GM21619 (cell line): ENCODE data around the gene GON7.
"Not testable (repeated sequence)": the region's sequence is repeated elsewhere in the genome, so short reads cannot be mapped to it uniquely, and the experiment has no call there.

Source experiments
- ATAC-seq: cut with Tn5 transposase; IDR thresholded peaks from one replicate; pipeline ENCODE4 v1.9.1; 2021; ENCODE audit not compliant: unreplicated experiment

GON7 gene, protein sequence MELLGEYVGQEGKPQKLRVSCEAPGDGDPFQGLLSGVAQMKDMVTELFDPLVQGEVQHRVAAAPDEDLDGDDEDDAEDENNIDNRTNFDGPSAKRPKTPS

DNA sequence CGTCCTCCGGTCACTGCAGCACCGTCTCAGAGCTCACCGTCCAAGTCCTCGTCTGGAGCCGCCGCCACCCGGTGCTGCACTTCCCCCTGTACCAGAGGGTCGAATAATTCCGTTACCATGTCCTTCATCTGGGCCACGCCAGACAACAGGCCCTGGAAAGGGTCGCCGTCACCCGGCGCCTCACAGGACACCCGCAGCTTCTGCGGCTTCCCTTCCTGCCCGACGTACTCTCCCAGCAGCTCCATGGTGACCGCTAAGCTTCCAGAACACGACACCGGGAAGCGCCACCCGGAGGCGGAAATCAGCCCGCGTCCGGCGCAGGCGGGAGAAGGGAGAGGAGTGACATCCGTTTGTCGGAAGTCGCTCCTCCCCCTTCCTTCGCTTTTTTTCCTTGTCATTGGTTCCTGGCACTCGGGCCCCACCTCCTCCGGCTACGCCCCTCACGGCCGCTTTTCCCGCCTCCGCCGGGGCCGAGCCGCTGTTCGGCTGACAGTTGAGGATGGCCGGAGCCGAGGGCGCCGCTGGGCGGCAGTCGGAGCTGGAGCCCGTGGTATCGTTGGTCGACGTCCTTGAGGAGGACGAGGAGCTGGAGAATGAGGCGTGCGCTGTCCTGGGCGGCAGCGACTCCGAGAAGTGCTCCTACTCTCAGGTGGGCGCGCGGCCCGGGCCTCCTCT is at the start of gene GON7, which contains the start of gene UBR7:
Gene GON7, minus strand, starts transcription at position 273 of the 675 bp plus-strand sequence. Its CDS starts 28 bp downstream, at position 245.
Gene UBR7, plus strand, starts transcription at position 464 of the 675 bp plus-strand sequence. Its CDS starts 36 bp downstream, at position 500.
- ATAC-seq: peak; percentile 81

DNA sequence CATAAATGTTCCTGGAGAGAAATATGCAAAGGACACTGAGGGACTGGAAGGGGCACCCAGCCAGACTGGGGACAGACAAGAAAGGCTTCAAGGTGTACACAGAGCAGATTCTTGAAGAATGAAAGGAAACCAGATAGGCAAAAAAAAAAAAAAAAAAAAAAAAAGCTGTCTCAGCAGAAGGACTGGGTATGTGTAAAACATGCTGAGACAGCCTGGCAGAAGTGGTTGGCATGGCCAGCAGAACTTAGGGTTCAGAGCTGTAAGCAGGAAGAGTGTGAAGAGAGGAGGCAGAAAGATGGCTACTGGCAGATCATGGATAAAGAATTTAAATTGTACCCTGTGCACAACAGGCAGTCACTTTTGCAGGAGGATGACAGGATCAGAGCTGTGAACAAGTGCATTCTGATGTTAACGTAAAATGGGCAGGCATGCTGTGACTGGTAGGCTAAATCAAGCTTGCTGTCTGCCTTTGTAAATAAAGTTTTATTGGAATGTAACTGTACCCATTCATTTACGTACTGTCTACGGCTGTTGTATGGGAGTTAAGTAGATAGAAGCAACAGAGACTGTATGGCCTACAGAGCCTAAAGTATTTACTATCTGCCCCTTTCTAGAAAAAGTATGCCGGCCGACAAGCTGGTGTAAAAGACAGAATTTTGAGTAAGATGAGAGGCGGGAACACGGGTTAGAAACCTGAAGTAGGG is 42.4 kb upstream of the GON7 start:
- ATAC-seq: no peak

DNA sequence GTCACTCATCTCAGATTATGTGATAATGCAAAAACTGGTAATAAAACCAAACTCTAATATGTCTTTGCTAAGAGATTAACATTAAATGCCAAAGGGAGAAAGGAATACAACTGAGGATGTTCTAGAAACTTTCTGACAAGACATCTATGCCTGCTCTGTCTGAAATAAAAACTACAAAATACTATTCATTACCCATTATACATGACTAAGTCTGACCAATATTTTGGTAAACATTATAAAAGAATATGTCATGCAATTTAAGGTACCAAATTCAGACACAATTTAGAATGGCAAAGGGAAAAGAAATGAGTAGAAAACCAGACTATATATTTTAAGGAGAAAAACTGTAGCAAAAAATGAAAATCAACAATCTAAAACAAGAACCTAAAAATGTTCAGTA is 39.7 kb upstream of the GON7 start:
- ATAC-seq: no peak

DNA sequence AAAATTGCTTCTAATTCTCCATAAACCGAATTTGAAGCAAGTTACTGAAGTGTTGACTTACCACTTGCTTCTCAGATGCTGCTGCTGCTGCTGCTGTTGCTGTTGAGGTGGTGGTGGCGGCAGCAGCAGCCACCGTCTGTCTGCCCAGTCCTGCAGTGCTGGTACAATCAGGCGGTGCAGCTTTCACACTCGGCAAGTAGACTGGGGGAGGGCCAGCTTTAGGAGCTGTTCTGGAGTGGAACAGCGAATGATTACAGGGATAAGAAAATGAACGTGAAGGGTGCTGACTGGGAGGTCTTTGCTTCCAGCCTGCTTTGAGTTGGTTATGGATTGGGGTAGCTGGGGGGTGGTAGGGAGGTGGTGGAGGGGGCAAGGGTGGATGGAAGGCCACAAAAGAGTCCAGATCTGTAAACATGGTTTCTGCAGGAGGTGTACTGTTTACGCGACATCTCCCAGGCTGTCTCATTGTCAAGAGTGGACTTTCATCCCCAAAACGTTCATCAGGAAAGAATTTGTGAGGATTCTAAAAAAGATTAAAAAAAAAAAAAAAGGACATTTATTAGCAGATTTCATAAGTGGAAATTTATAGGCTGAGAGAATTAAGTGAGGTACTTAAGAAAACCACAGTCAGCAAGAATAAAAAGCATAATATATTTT is 39.0 kb upstream of the GON7 start:
- ATAC-seq: no peak

DNA sequence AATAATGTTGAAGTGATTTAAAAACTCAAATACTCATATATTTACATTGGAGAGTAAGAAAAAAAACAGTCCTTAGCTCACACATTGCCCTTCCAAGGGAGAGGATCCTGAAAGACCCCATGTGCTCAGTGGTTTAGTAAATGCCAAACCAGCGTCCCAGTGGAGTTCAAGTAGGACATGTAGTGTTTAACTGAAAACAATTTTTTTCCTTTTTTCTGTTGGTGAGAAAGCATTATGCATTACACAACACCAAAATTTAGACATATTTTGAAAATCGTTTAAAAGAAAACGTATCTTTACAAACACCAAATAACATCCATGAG is 33.8 kb upstream of the GON7 start:
- ATAC-seq: no peak

DNA sequence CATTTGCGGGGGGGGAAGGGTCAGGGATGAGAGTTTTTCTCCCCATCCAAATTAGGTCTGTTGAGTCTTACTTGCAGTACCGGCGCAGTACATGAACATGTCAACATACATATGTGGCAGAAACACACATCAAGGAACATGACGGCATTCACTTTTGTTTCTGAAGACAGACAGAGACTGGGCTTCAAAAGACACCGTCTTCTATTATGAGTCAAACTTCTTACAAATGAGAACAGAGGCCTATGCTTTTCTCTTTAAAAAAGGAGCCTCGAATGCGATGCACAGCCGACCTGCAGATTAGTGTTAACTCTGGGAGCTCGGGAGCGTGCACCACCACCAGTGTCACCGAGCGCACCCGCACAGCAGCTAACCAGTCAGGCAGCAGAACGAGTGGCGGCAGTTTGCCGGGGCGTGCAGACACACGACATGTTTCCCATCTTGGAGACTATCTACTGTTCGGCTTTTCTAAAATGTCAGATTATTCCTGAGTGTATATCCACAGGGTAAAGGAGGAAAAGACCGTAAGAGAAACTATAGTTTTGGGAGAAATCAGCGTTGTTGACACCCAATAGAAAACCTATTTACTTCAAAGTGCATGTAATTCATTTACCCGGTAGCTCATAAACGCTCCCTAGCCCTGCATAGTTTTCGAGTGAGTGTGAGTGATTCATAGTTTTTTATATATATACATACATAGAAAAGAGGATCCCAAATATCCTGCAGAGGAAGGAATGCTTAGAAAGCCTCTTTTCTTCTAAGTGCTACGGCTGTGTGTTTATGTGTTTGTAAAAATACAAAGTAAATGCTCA is 33.2 kb upstream of the GON7 start:
- no peak for ATAC-seq

DNA sequence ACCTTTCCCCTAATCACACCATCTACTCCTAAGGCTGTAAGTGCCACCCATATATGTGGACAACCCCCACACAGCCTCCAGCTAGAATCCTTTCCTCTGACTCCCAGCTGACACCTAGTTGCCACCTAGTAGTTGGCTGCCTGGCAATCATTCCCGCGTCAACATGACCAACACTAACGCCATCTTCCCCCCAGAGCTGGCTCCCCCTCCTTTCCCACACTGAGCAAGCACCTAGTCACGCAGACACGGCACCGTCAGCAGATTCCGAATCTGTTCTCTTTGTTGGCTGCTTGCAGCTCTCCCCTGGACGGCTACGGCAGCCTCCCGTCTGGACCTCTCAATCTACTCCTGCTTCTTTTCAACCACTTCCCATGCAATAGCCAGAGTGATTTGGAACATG is 27.9 kb upstream of the GON7 start:
- ATAC-seq: no peak

DNA sequence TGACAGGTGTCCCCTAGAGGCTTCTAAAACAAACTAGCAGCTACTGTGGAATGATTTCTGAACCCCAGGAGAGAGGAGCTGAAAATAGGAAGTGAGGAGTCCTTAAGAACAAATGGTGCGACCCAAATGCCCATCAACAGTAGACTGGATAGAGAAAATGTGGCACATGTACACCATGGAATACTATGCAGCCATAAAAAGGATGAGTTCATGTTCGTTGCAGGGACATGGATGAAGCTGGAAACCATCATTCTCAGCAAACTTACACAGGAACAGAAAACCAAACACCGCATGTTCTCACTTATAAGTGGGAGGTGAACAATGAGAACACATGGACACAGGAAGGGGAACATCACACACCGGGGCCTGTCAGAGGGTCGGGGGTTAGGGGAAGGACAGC is 26.2 kb upstream of the GON7 start:
- ATAC-seq: not testable (repeated sequence)

DNA sequence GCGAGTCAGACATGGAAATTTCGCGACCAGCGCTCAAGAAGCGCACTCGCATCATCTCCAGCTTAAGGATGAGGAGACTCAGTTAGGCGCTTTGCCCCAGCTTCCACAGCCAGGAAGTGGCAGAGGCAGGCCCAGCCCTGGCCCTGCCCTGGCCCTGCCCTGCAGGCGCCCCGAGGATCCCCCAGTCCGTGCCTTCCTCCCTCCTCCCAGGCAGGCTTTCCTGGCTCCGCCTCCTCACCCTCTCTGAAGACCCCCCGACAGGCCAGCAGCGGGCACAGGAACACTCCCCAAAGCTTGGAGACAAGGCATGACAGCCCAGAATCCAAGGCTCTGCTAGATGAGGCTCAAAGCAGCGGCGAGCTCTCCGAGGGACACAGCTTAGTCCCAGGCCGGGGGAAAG is 25.3 kb upstream of the GON7 start:
- ATAC-seq: no peak

DNA sequence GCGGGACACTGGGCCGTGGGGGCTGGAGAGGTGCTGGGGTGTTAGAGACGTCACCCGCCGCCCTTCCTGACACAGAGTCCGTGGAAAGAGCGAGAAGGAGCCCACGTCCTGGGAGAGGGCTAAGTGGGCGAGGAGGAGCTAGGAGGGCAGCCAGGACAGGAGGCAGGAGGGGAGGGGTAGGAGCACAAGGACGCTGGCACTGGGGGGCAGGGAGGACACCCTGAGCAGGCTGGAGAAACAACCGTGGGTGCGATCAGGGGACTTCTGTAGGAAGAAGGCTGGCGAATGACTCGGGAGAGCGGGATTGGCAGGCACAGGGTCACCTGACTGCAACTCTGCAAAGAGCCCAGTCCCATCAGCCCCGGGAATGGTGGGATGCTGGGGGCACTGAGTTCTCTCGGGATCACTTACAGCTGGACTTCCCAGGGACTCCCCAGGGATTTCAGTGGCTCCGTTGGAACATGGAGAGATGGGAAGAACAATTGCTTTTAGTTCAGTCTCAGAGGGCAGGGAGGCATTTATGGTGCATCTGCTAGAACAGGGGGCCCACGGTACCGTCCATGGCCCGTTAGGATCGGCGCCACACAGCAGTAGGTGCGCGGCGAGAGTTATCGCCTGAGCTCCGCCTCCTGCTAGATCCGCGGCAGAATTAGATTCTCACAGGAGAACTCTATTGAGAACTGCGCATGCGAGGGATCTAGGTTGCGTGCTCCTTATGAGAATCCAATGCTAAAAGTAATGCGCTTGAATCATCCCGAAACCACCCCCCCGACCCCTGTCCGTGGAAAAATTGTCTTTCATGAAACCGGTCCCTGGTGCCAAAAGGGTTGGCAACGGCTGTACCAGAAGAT is 24.5 kb upstream of the GON7 start:
- ATAC-seq: no peak

DNA sequence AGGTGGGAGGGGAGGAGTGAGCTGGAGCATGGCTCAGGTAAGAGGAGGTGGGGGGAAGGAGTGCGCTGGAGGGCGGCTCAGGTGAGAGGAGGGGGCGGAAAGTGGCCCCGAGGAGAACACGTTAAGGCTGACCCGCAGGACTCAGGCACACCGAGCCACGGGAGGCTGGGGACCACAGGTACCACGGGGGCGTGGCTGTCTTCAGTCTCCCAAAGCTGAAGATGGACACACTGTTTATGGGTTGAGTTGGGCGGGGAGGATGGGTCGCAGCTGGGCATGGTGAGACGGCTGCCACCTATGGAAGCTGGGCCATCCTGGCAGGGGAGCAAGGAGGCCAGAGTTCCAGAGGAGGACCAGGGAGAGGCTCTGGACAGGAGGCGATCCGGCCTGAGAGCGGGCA is 23.7 kb upstream of the GON7 start:
- ATAC-seq: no peak

DNA sequence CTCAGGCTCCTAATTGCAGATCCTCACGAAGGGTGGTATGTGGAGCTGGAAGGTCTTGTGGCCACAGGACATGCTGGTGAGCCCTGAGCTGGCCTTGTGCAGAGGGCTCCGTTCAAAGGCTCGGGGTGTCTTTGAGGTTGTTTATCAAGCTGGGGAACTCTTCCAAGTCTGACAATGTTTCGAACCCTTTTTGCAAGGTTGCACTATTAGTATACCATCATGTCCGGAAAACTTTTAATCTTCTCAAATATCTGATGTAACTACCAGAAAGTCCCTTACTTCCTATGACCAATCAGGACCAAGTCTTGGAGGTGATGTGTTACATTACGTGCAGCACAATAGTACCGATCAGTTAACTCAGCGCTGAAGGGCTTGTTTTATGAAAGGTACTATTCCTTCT is 21.7 kb upstream of the GON7 start:
- ATAC-seq: no peak

DNA sequence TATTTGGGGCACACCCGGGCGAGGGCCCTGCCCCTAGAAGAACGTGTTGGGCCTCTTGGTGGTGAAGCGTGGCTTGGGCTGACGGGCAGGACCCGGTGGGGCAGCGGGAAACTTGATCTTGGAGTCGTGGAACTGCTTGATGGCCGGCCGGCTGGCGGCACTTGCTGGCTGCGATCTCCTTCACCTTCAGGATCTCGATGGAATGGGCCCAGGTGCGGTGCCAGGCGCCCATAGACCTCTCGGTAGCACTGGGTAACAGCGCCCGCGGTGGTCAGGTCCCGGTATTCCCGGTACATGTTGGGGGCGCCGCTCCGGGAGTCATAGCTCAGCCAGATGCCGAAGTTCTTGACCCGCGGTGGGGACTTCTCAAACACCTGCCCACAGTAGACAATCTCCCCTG is 16.7 kb upstream of the GON7 start:
- ATAC-seq: no peak

DNA sequence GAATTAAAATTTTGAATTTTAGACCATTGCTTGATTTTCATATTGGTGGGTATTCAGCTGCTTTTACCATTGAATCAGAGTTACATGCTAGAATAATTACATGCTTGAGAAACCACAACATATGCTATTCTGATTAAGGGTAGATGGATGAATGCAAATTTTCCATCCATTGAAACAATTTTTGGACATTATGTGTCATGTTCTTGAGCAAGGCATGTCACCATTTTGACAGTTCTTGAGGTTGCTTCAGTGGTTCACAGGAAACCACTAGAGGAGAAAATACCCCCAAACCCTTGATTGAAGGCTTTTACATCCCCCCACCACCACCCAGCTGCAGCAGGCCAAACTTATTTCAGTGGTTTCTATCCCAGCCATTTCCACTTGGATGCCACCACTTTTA is 13.6 kb upstream of the GON7 start:
- ATAC-seq: no peak

DNA sequence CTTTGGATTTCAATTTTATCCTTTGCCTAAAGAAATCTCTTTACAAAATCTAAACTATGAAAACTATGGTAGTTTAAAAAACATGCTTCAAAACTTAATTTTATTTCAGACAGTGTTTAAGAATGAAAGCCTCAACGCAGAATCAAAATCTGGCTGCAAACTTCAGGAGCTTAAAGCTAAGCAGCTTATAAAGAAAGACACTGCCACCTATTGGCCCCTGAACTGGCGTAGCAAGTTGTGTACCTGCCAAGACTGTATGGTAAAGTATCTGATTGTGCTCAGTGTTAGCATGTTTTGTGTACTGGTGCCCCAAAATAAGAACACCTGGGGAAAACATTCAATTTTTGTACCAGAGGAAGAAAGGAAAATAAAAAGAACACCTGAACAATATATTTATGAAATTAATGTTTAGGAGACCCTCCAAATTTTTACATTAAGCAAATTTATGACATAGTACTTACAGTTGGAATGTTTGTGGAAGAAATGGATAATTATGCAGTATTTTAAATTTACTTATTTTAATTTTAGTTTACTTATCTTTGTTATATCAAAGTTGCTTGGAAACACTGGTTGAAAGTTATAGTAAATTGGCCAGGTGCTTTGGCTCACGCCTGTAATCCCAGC is 12.3 kb upstream of the GON7 start:
- ATAC-seq: peak; percentile 83

DNA sequence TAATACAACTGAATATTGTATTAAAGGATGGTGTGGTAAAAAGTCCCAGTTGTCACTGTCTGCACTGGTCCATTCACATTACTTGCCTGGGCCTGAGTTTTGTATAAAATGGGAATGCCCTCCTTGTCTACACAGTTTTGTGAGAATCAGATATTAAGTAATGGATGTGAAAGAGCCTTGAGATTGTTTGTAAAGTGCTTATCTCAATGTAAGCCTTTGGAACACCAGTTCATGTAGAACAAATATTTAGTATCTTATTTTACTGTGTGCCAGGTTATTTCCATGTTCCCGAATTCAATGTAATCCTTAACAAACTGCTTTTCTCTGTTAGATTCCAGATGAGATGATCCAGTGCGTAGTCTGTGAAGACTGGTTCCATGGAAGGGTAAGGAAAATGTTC is 7.7 kb upstream of the GON7 start:
- no peak for ATAC-seq

DNA sequence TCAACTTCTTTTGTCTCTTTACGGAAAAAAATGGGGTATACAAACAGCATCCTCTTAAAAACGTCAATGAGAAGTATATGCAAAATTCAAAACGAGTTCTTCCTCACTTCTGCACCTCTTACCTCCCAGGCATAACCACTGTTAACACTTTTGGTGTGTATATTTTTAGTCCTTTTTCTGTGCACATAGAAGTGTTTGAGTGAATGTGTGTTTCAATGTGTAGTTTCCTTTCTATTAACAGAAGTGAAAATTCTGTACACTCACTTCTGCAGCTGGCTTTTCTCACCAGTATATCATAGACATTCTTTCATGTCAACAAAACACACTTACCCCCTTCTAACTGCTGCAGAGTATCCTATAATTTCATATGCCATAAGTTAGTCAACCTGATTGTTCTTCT is 5.6 kb upstream of the GON7 start:
- peak; percentile 63 for ATAC-seq

DNA sequence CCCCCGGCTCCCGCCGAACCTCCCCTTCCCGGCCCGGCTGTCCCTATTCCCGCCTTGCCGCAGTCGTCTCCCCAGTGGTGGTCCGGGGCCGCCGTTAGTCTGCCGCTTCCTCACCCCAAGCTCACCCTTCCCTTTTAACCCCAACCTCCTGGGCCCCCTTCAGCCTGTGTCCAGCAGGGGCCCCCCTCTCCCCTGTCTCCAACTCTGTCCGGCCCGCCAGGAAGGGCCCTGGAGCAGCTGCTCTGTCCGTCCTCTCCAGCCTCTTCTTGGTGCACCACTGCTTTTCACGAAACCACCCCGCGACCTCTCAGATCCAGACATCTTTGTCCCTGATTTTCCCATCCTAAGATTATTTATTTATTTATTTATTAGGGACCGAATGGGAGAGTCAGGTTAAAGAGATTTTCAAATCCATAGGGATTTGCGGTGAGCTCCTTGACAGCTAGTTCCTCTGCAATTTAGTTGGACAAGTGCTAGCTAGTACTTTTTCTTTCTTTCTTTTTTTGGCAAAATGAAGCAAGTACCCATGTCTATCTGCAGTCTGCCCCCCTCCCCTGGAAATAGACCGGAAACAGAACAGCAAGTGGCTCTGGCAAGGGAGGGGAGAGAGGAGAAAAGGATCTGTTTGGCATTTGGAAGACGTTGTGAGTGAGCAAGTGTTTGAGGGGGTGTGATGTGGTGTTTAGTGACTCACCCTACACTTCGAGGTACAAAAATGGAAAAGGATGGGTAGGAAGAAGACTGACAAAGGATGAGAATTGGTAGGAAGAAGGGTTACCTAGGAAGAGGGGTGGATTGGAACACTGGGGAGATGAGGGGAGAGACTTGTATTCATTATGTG is 823 bp upstream of the GON7 start:
- peak; percentile 41 for ATAC-seq

DNA sequence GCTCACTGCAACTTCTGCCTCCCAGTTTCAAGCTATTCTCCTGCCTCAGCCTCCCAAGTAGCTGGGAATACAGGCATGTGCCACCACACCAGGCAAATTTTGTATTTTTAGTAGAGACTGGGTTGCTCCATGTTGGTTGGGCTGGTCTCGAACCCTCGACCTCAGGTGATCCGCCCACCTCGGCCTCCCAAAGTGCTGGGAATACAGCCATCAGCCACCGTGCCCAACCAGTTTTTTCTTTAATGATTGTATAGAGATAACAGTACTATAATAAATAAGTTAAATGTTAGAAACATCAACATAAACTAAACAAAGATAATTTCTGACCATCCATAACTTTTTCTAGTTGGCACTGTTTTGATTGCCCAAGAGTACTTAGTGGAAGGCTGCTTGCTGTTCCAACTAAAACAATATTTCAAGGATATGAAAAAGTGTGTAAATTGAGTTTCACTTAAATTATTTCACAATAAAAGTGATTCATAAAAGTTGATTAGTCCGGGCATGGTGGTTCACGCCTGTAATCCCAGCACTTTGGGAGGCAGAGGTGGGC is 5.6 kb downstream of the GON7 start:
- no peak for ATAC-seq
